GM23338 (cell line): ENCODE results near the gene ZIC5. TPM values are rescaled to one million over a fixed set of nuclear protein-coding genes. Genes with fewer than 3 reads are reported as not detected.
A peak's percentile ranks its signal among the peaks of the same experiment; 100 is the strongest.

ENCODE experiments used
- ATAC-seq: fragments of 200-7000 bp; cut with Tn5 transposase; 3 replicates; pipeline ENCODE4 v1.9.1; 2020
- DNase-seq: peaks from one replicate; pipeline ENCODE4 v3.0.0-alpha.2; 2015; ENCODE audit warnings: low spot score
- H2AFZ ChIP-seq: fragments of 200-600 bp; sonication (generic); 2 replicates; pipeline ENCODE4 v1.8.0; 2016; ENCODE audit warnings: antibody characterized with exemption, mild to moderate bottlenecking, moderate library complexity
- H3F3A ChIP-seq: fragments of 200-600 bp; sonication (generic); replicated peaks from 2 replicates; pipeline ENCODE4 v1.8.0; 2017; ENCODE audit warnings: antibody characterized with exemption, mixed run types, low read depth
- H3K27ac ChIP-seq: fragments of 200-600 bp; sonication (generic); 2 replicates; pipeline ENCODE4 v1.6.1; 2016; ENCODE audit warnings: low read depth
- H3K27me3 ChIP-seq: fragments of 200-600 bp; sonication (generic); 2 replicates; pipeline ENCODE4 v1.8.0; 2016; ENCODE audit warnings: mild to moderate bottlenecking, mixed run types, moderate library complexity; ENCODE audit not compliant: insufficient read depth
- H3K36me3 ChIP-seq: fragments of 200-600 bp; sonication (generic); 2 replicates; pipeline ENCODE4 v1.8.0; 2016; ENCODE audit warnings: mild to moderate bottlenecking; ENCODE audit not compliant: insufficient read depth
- H3K4me1 ChIP-seq: fragments of 200-600 bp; sonication (generic); 2 replicates; pipeline ENCODE4 v1.8.0; 2016; ENCODE audit warnings: mild to moderate bottlenecking, moderate library complexity; ENCODE audit not compliant: insufficient read depth
- H3K4me2 ChIP-seq: fragments of 200-600 bp; sonication (generic); 2 replicates; pipeline ENCODE4 v1.7.1; 2017; ENCODE audit warnings: mixed run types
- H3K4me3 ChIP-seq: fragments of 200-600 bp; sonication (generic); 2 replicates; pipeline ENCODE4 v1.6.1; 2016; ENCODE audit warnings: mixed run types
- H3K79me2 ChIP-seq: fragments of 200-600 bp; sonication (generic); replicated peaks from 2 replicates; pipeline ENCODE4 v1.8.0; 2017; ENCODE audit warnings: mild to moderate bottlenecking; ENCODE audit not compliant: insufficient read depth
- H3K9me2 ChIP-seq: fragments of 200-600 bp; sonication (generic); 2 replicates; pipeline ENCODE4 v1.8.0; 2017; ENCODE audit not compliant: insufficient read depth
- H4K20me1 ChIP-seq: fragments of 200-600 bp; sonication (generic); replicated peaks from 2 replicates; pipeline ENCODE4 v1.8.0; 2017; ENCODE audit warnings: mild to moderate bottlenecking; ENCODE audit not compliant: insufficient read depth
- H3K27ac Mint-ChIP-seq: 2 replicates; pipeline ENCODE4 v1.8.0; 2020; ENCODE audit warnings: inconsistent platforms, mild to moderate bottlenecking, moderate library complexity, mixed read lengths
- H3K27me3 Mint-ChIP-seq: 3 replicates; pipeline ENCODE4 v1.8.0; 2022; ENCODE audit warnings: low read depth, mild to moderate bottlenecking, moderate library complexity, mixed read lengths, inconsistent platforms; ENCODE audit not compliant: insufficient read depth, poor library complexity
- H3K36me3 Mint-ChIP-seq: 3 replicates; pipeline ENCODE4 v1.8.0; 2021; ENCODE audit warnings: low read depth, mild to moderate bottlenecking, inconsistent platforms, moderate library complexity, mixed read lengths
- H3K4me1 Mint-ChIP-seq: 3 replicates; pipeline ENCODE4 v1.8.0; 2020; ENCODE audit warnings: mild to moderate bottlenecking, inconsistent platforms, mixed read lengths
- H3K4me3 Mint-ChIP-seq: 3 replicates; pipeline ENCODE4 v1.8.0; 2021; ENCODE audit warnings: moderate library complexity, mild to moderate bottlenecking, inconsistent platforms, mixed read lengths
- H3K9me3 Mint-ChIP-seq: 3 replicates; pipeline ENCODE4 v1.8.0; 2020; ENCODE audit warnings: moderate library complexity, mild to moderate bottlenecking, inconsistent platforms, mixed read lengths
- CREB1 ChIP-seq: fragments of 250-450 bp; sonication (Bioruptor Pico); IDR thresholded peaks from 2 replicates; pipeline ENCODE4 v1.5.0; 2020; ENCODE audit warnings: low read depth, mild to moderate bottlenecking, moderate library complexity
- EZH2 ChIP-seq: fragments of 200-600 bp; sonication (generic); IDR thresholded peaks from one replicate; pipeline ENCODE4 v1.8.0; 2017; ENCODE audit warnings: antibody characterized with exemption, mild to moderate bottlenecking, low read depth; ENCODE audit not compliant: unreplicated experiment
- NANOG ChIP-seq: IDR thresholded peaks from 2 replicates; pipeline ENCODE4 v1.6.1; 2016; ENCODE audit warnings: antibody characterized with exemption, borderline replicate concordance
- STAT1 ChIP-seq: IDR thresholded peaks from one replicate; pipeline ENCODE4 v1.6.1; 2016; ENCODE audit warnings: antibody characterized with exemption; ENCODE audit not compliant: unreplicated experiment
- polyA plus RNA-seq: library from polyadenylated mRNA; unstranded; fragments of >200 nt; fragmentation: Nextera tagmentation; extraction: Ambion mirVana; gene quantifications from 2 replicates; pipeline ENCODE4 v1.2.1, GENCODE V29; 2016
- total RNA-seq: library from RNA; depleted of rRNA; stranded (reverse); fragments of >200 nt; shearing (Covaris generic); gene quantifications from 2 replicates; pipeline ENCODE4 v1.2.3, GENCODE V29; 2014
- TF ChIP-seq, protein P1 (sequence below): fragments of 250-450 bp; sonication (Bioruptor Pico); IDR thresholded peaks from 2 replicates; pipeline ENCODE4 v1.5.0; 2020; ENCODE audit warnings: mild to moderate bottlenecking, moderate library complexity

Gene ZIC5
- total and polyA plus RNA-seq, 2 experiments from 2014 or later, result 14.1 to 28.0 TPM

DNA sequence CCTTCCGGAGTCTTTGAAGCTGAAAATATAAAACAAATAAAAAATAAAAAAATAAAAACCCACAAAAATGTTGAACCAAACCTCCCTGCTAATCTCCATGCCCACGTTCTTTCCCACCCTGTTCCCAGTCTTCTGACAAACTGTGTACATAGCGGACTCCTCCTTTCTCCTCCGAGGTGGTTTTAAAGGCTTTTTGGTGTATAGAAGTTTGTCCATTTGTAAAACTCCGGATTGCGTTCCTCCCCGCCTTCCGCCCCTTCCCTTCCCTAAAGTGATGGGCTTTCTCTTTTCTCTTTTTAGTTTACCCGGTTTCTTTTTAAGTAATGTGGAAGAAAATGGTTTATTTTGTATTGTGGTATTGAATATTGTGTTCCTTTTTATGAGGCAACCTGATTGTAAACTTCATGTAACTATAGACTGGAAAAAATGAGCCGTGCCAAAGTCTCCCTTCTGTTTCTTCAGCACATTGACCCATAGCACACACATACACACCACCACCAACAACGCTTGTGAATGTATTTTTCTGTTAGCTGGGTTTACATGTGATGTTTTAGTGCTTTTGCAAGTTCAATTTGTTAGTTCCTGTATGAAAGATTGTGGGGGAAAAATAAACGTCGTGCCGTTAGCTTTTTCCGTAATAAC is 14.4 kb upstream of the ZIC5 start:
- no peak overlapping the region for H3K27ac ChIP-seq
- peaks cover 6% of the 10 kb centered on the region; the same call in 1 of the 2 replicates for H3K36me3 ChIP-seq
- Mint-ChIP-seq H3K36me3 (peaks cover 54% of the 10 kb centered on the region), H3K4me3 (peak overlapping the region; percentile 97), H3K4me1 (peaks cover 35% of the 10 kb centered on the region), H3K27ac (peak overlapping the region; percentile 39; the same call in 1 of the 2 replicates), H3K9me3 (peaks cover 29% of the 10 kb centered on the region), H3K27me3 (peaks cover 80% of the 10 kb centered on the region)
- peaks cover 46% of the 10 kb centered on the region for H3K79me2 ChIP-seq
- no peak for TF ChIP-seq CREB1 (CRISPR knock-in tag)
- TF ChIP-seq, protein P1, sequence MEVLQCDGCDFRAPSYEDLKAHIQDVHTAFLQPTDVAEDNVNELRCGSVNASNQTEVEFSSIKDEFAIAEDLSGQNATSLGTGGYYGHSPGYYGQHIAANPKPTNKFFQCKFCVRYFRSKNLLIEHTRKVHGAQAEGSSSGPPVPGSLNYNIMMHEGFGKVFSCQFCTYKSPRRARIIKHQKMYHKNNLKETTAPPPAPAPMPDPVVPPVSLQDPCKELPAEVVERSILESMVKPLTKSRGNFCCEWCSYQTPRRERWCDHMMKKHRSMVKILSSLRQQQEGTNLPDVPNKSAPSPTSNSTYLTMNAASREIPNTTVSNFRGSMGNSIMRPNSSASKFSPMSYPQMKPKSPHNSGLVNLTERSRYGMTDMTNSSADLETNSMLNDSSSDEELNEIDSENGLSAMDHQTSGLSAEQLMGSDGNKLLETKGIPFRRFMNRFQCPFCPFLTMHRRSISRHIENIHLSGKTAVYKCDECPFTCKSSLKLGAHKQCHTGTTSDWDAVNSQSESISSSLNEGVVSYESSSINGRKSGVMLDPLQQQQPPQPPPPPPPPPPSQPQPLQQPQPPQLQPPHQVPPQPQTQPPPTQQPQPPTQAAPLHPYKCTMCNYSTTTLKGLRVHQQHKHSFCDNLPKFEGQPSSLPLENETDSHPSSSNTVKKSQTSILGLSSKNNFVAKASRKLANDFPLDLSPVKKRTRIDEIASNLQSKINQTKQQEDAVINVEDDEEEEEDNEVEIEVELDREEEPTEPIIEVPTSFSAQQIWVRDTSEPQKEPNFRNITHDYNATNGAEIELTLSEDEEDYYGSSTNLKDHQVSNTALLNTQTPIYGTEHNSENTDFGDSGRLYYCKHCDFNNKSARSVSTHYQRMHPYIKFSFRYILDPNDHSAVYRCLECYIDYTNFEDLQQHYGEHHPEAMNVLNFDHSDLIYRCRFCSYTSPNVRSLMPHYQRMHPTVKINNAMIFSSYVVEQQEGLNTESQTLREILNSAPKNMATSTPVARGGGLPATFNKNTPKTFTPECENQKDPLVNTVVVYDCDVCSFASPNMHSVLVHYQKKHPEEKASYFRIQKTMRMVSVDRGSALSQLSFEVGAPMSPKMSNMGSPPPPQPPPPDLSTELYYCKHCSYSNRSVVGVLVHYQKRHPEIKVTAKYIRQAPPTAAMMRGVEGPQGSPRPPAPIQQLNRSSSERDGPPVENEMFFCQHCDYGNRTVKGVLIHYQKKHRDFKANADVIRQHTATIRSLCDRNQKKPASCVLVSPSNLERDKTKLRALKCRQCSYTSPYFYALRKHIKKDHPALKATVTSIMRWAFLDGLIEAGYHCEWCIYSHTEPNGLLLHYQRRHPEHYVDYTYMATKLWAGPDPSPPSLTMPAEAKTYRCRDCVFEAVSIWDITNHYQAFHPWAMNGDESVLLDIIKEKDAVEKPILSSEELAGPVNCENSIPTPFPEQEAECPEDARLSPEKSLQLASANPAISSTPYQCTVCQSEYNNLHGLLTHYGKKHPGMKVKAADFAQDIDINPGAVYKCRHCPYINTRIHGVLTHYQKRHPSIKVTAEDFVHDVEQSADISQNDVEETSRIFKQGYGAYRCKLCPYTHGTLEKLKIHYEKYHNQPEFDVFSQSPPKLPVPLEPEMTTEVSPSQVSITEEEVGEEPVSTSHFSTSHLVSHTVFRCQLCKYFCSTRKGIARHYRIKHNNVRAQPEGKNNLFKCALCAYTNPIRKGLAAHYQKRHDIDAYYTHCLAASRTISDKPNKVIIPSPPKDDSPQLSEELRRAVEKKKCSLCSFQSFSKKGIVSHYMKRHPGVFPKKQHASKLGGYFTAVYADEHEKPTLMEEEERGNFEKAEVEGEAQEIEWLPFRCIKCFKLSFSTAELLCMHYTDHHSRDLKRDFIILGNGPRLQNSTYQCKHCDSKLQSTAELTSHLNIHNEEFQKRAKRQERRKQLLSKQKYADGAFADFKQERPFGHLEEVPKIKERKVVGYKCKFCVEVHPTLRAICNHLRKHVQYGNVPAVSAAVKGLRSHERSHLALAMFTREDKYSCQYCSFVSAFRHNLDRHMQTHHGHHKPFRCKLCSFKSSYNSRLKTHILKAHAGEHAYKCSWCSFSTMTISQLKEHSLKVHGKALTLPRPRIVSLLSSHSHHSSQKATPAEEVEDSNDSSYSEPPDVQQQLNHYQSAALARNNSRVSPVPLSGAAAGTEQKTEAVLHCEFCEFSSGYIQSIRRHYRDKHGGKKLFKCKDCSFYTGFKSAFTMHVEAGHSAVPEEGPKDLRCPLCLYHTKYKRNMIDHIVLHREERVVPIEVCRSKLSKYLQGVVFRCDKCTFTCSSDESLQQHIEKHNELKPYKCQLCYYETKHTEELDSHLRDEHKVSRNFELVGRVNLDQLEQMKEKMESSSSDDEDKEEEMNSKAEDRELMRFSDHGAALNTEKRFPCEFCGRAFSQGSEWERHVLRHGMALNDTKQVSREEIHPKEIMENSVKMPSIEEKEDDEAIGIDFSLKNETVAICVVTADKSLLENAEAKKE (CRISPR knock-in tag), result no peak
- TF ChIP-seq EZH2, result peak; percentile 59
- no peak for TF ChIP-seq NANOG
- no peak for TF ChIP-seq STAT1
- DNase-seq (no peak), ATAC-seq (no peak)
- H3K4me3 ChIP-seq, result peak overlapping the region; percentile 54
- H3K4me1 ChIP-seq, result peaks cover 31% of the 10 kb centered on the region
- H3K27me3 ChIP-seq, result peaks cover 82% of the 10 kb centered on the region
- no peak overlapping the region for H2AFZ ChIP-seq
- no peaks in the 10 kb centered on the region for H3K9me2 ChIP-seq
- H4K20me1 ChIP-seq, result peaks cover 17% of the 10 kb centered on the region
- peak overlapping the region; percentile 74 for H3K4me2 ChIP-seq
- peaks cover 37% of the 10 kb centered on the region for H3F3A ChIP-seq
